HG02884 (cell line): Measurements from ENCODE around the gene FOXL3.
"Not testable (repeated sequence)": the region's sequence is repeated elsewhere in the genome, so short reads cannot be mapped to it uniquely, and the experiment has no call there.

Source experiments
- ATAC-seq: cut with Tn5 transposase; IDR thresholded peaks from one replicate; pipeline ENCODE4 v1.9.1; 2021; ENCODE audit warnings: mild to moderate bottlenecking, moderate library complexity; ENCODE audit not compliant: unreplicated experiment

FOXL3 gene

DNA sequence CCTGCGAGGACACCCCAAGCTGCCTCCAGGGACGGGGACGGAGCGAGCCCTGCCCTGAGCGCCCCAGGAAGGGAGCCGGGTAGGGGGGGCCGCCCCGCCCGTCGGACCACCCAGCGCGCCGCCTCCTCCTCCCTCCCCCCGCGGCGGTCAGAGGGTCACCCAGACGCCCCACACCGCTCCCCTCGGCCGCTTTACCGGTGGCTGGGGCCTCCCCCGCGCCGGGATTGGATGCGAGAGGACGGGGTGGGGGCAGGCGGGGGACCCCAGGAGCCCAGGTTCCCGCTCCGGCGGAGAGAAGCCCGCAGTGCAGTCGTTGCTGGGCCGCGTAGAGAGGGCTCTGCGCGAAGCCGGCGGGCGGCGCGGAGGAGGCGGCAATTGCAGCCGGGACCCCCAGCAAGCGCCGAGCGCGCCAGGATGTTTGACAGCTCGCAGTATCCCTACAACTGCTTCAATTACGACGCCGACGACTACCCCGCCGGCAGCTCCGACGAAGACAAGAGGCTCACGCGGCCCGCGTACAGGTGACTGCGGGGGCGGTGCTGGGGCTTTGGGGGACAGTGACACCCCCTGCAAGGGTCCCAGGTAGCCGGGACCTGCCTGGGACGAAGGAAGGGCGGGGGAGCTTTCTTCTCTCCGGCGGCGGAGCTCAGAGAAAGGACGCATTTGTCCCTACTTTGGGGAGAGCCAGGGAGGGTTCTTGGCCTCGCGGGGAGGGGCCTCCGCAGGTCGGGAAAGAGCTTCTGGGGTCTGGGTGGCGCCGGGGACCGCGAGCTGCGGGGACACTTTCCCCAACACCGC is at the start of gene FOXL3:
Gene FOXL3 (plus strand): TSS at position 415 of the 798 bp plus-strand sequence. CDS start 0 bp downstream, at position 415.
- ATAC-seq: no peak

GRCh38 chr7:240887-241421 is 49.0 kb upstream of the FOXL3 start:
- no peak for ATAC-seq

- no peak for ATAC-seq
Observed at GRCh38 chr7:241513-241912, 48.5 kb upstream of the FOXL3 start.

DNA sequence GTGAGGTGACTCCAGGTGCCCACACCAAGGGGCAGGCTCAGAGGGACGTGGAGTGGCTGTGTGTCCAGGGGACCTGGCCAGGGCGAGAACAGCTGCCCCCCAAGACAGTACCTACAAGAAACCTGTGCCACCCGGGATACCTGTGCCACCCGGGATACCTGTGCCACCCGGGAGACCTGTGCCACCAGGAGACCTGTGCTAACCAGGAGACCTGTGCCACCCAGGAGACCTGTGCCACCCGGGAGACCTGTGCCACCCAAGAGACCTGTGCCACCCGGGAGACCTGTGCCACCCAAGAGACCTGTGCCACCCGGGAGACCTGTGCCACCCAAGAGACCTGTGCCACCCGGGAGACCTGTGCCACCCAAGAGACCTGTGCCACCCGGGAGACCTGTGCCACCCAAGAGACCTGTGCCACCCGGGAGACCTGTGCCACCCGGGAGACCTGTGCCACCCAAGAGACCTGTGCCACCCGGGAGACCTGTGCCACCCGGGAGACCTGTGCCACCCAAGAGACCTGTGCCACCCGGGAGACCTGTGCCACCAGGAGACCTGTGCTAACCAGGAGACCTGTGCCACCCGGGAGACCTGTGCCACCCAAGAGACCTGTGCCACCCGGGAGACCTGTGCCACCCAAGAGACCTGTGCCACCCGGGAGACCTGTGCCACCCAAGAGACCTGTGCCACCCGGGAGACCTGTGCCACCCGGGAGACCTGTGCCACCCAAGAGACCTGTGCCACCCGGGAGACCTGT is 47.0 kb upstream of the FOXL3 start:
- not testable (repeated sequence) for ATAC-seq

- not testable (repeated sequence) for ATAC-seq
Observed at GRCh38 chr7:243580-243978, 46.4 kb upstream of the FOXL3 start.

DNA sequence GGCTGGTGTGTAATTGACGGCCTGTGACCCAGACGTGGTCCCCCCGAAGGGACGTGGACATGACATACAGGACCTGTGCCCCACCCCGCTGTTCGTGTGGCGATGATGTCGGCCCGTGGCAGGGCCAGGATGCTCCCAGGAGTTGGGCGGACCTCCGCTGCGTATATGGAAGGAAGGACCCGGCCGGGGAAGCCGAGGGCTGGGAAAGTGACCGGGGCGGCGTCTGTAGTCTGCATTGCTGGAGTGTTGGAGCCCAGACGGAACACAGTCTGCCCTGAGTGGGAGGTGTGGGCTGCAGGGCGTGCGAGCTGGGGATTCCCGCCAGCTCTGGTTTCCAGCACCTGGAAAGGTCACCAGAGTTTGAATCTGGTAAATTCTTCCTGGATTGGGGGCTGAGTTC is 45.0 kb upstream of the FOXL3 start:
- ATAC-seq: no peak

- no peak for ATAC-seq
Observed at GRCh38 chr7:245574-246295, 44.2 kb upstream of the FOXL3 start.

- ATAC-seq: no peak
Observed at GRCh38 chr7:246451-246850, 43.5 kb upstream of the FOXL3 start.

DNA sequence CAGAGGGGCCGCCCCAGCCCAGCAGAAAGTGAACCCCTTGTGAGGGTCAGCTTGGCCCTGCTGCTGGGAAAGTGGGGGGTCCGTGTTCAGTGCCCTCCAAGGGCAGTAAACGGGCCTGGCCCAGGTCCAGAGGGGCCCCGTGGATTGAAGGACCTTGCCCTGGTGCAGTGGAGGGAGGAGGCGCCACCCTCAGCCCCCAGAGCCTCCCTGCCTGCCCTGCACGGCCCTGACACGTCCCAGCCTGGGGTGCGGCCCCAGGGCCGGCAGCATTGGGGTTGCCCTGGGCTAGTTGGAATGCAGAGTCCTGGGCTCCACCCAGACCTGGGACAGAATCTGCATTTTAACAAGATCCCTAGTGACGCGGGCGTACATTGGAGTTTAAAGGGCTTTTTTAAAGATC is 42.8 kb upstream of the FOXL3 start:
- ATAC-seq: no peak

GRCh38 chr7:247636-248035 is 42.3 kb upstream of the FOXL3 start:
- ATAC-seq: no peak

- ATAC-seq: no peak
Observed at GRCh38 chr7:248732-249435, 41.1 kb upstream of the FOXL3 start.

GRCh38 chr7:249989-250388 is 40.0 kb upstream of the FOXL3 start:
- no peak for ATAC-seq

- ATAC-seq: no peak
Observed at GRCh38 chr7:250523-250922, 39.4 kb upstream of the FOXL3 start.

DNA sequence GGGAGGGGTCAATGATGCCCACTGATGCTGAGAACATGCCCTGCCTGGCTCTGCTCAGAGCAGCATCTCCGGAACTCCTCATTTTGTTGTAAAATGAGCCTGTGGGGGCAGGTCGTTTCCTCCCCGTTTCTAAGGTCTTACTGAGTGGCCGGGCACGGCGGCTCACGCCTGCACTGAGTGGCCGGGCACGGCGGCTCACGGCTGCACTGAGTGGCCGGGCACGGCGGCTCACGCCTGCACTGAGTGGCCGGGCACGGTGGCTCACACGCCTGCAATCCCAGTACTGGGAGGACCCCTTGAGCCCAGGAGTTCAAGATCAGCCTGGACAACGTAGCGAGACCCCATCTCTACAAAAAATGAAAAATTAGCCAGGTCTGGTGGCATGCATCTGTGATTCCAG is 39.0 kb upstream of the FOXL3 start:
- no peak for ATAC-seq

- no peak for ATAC-seq
Observed at GRCh38 chr7:251446-252175, 38.4 kb upstream of the FOXL3 start.

DNA sequence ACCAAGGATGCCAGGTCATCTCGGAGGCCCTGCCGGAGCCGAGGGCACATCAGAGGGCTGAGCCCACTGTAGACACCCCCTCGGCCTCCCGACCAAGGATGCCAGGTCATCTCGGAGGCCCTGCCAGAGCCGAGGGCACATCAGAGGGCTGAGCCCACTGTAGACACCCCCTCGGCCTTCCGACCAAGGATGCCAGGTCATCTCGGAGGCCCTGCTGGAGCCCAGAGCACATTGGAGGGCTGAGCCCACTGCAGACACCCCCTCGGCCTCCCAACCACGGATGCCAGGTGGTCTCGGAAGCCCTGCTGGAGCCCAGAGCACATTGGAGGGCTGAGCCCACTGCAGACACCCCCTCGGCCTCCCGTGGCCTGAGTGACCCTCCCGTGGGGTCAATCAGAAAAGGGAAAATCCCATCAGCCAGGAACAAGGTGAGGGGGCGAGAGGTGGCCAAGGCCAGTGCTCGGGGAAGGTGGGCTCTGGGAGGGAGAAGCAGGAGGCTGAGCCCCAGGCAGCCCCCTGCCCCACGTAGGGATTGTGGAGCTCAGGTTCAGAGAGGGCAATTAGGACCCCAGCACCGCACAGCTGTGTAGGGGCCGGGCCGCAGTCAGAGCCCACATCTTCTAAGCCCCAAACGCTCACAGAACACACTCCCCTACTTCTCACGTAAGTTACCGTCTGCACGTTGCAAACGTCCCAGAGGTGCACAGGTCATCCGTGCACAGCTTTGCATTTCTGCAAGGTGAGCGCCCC is 37.6 kb upstream of the FOXL3 start:
- no peak for ATAC-seq

- no peak for ATAC-seq
Observed at GRCh38 chr7:252981-253380, 37.0 kb upstream of the FOXL3 start.

DNA sequence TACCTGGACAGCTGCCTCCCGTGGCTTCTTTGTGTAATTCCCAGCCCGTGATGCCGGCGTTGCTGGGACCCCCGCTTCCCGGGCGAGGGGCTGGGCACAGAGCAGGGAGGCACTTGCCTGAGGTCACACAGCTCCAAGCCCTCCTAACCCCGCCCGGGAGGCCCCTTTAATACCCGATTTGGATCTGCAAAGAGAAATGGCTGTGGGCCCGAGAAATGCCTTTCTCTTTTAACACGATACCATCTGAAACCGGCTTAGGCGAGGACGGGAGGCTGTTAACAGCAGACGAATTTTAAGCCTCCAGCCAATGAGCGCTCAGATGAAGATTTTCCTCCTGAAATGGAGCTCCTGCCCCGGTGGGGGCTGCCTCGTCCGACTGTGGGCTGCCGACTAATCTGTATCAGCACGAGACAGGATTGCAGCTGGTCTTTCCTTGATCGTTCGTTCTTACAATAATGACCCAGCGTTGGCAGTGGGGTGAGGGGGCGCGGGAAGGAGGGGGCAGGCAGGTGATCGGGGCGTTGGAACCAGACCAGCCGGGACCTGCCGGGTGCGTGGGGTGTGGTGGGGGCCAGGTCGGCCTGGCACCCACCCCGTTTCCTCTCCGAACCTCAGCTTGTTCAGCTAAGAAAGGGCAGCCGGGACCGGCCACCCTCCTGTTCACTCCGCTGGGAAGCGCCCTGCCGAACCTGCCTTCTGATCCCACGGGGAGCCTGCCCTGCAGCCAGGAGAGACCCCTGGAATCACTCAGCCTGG is 36.2 kb upstream of the FOXL3 start:
- ATAC-seq: no peak
